Panc1 (cell line): Measurements from ENCODE around the gene GALNT16. TPM values are rescaled to one million over a fixed set of nuclear protein-coding genes. Genes with fewer than 3 reads are reported as not detected.

Experiments used
- ATAC-seq: fragments of 200-7000 bp; cut with Tn5 transposase; 2 replicates; pipeline ENCODE4 v1.9.1; 2020; ENCODE audit warnings: mild to moderate bottlenecking, moderate library complexity
- BruUV-seq: library from RNA; stranded (reverse); fragments of 400-500 nt; replicated peaks from 2 replicates; lab custom pipeline; 2021; lab: Mats Ljungman, UMichigan
- CTCF ChIA-PET: fragments of 300-600 bp; sonication (Branson Sonifier 250); formaldehyde crosslinking; loops from one replicate; lab custom pipeline; 2022; ENCODE audit warnings: antibody characterized with exemption; lab: Charles Lee
- POLR2A ChIA-PET: fragments of 300-600 bp; sonication (Branson Sonifier 250); formaldehyde crosslinking; loops from one replicate; lab custom pipeline; 2022; ENCODE audit warnings: antibody characterized with exemption; lab: Charles Lee
- DNase-seq: peaks from one replicate; pipeline ENCODE4 v3.0.0-alpha.2; 2010; ENCODE audit warnings: low read depth, low spot score
- H3K27ac ChIP-seq: 2 replicates; pipeline ENCODE4 v1.5.1; 2011; ENCODE audit warnings: mild to moderate bottlenecking, low read length, inconsistent platforms
- H3K27me3 ChIP-seq: fragments of 200-500 bp; sonication (Bioruptor generic); 2 replicates; pipeline ENCODE4 v1.6.0; 2014; ENCODE audit warnings: low read length, inconsistent platforms; ENCODE audit not compliant: control insufficient read depth, insufficient read depth
- H3K36me3 ChIP-seq: fragments of 200-500 bp; sonication (Bioruptor generic); 2 replicates; pipeline ENCODE4 v1.5.1; 2014; ENCODE audit warnings: inconsistent platforms, mild to moderate bottlenecking, low read length, moderate library complexity; ENCODE audit not compliant: control insufficient read depth, insufficient read depth
- H3K4me1 ChIP-seq: 2 replicates; pipeline ENCODE4 v1.5.1; 2011; ENCODE audit warnings: inconsistent platforms, mild to moderate bottlenecking, low read length, moderate library complexity; ENCODE audit not compliant: control insufficient read depth, insufficient read depth
- H3K4me3 ChIP-seq, 2 experiments: 2 replicates each; pipeline ENCODE4 v1.5.1; 2011 to 2012; ENCODE audit warnings: low read depth in 2 of 2, low read length in 2 of 2, mild to moderate bottlenecking in 2 of 2, inconsistent platforms in 1 of 2, moderate library complexity in 1 of 2
- H3K9me3 ChIP-seq: fragments of 200-500 bp; sonication (Bioruptor generic); 2 replicates; pipeline ENCODE4 v1.5.1; 2014; ENCODE audit warnings: low read depth, mild to moderate bottlenecking, inconsistent platforms, low read length, moderate library complexity; ENCODE audit not compliant: control insufficient read depth, insufficient read depth
- CTCF ChIP-seq: fragments of 450-650 bp; IDR thresholded peaks from 2 replicates; pipeline ENCODE4 v1.5.1; 2017; ENCODE audit warnings: mild to moderate bottlenecking
- POLR2AphosphoS5 ChIP-seq: IDR thresholded peaks from 2 replicates; pipeline ENCODE4 v1.6.1; 2012; ENCODE audit warnings: mild to moderate bottlenecking, low read depth, low read length, moderate library complexity
- SIN3A ChIP-seq: IDR thresholded peaks from 2 replicates; pipeline ENCODE4 v1.6.1; 2012; ENCODE audit warnings: low read depth, mild to moderate bottlenecking, low read length, moderate library complexity, borderline replicate concordance; ENCODE audit not compliant: insufficient read depth
- TCF7L2 ChIP-seq: IDR thresholded peaks from 2 replicates; pipeline ENCODE4 v1.6.1; 2011; ENCODE audit warnings: mild to moderate bottlenecking, low read depth, low read length, inconsistent platforms
- in situ Hi-C: cut with HindIII; loops from 2 replicates; pipeline ENCODE4 v1.10.0; 2016; ENCODE audit warnings: low sequenced_read_pairs, low pct_unique_long_range_greater_than_20kb
- intact Hi-C: fragments of 100-400 bp; cut with micrococcal nuclease; formaldehyde crosslinking; loops from one replicate; pipeline ENCODE4 v1.10.0; 2022; ENCODE audit not compliant: unreplicated experiment
- total RNA-seq: library from RNA; stranded (reverse); gene quantifications from one replicate; pipeline ENCODE4 v1.2.1, GENCODE V29; 2021; ENCODE audit not compliant: unreplicated experiment
- TF ChIP-seq, protein P1 (sequence below), 2 experiments: IDR thresholded peaks; 2 replicates each; pipeline ENCODE4 v1.6.1; 2011 to 2012; ENCODE audit warnings: low read depth in 2 of 2, control low read depth in 1 of 2, low read length in 1 of 2, mild to moderate bottlenecking in 1 of 2, moderate library complexity in 1 of 2; ENCODE audit not compliant: insufficient read depth in 1 of 2

The GALNT16 gene
- total RNA-seq, 1 experiment from 2014 or later, result 0.72 TPM

GRCh38 chr14:69268763-69269162 lies 8.8 kb downstream of the GALNT16 start:
- CTCF ChIA-PET, result no interaction called here
- no peak overlapping the region for H3K4me3 ChIP-seq
- in situ Hi-C loops (no loop called here), intact Hi-C loops (loop anchor here (10.0 kb wide), 1 partner anchor 76 kb away; no protein-coding TSS in a partner anchor)
- H3K27ac ChIP-seq, result no peak overlapping the region
- H3K4me1 ChIP-seq, result no peaks in the 10 kb centered on the region
- TF ChIP-seq, protein P1, sequence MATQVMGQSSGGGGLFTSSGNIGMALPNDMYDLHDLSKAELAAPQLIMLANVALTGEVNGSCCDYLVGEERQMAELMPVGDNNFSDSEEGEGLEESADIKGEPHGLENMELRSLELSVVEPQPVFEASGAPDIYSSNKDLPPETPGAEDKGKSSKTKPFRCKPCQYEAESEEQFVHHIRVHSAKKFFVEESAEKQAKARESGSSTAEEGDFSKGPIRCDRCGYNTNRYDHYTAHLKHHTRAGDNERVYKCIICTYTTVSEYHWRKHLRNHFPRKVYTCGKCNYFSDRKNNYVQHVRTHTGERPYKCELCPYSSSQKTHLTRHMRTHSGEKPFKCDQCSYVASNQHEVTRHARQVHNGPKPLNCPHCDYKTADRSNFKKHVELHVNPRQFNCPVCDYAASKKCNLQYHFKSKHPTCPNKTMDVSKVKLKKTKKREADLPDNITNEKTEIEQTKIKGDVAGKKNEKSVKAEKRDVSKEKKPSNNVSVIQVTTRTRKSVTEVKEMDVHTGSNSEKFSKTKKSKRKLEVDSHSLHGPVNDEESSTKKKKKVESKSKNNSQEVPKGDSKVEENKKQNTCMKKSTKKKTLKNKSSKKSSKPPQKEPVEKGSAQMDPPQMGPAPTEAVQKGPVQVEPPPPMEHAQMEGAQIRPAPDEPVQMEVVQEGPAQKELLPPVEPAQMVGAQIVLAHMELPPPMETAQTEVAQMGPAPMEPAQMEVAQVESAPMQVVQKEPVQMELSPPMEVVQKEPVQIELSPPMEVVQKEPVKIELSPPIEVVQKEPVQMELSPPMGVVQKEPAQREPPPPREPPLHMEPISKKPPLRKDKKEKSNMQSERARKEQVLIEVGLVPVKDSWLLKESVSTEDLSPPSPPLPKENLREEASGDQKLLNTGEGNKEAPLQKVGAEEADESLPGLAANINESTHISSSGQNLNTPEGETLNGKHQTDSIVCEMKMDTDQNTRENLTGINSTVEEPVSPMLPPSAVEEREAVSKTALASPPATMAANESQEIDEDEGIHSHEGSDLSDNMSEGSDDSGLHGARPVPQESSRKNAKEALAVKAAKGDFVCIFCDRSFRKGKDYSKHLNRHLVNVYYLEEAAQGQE (IDR thresholded peaks at IDR 0.05; ENCODE audit: insufficient read depth in 1 of 2, low read depth in 2 of 2, low read length in 1 of 2), result no peak
- TF ChIP-seq SIN3A, result no peak
- TF ChIP-seq CTCF, result no peak
- no peak for TF ChIP-seq TCF7L2
- no peak for TF ChIP-seq POLR2AphosphoS5
- H3K27me3 ChIP-seq, result no peaks in the 10 kb centered on the region
- H3K9me3 ChIP-seq, result no peaks in the 10 kb centered on the region
- DNase-seq (no peak), ATAC-seq (no peak)
- POLR2A ChIA-PET, result no interaction called here
- no peaks in the 10 kb centered on the region for H3K36me3 ChIP-seq
- no TSS peak for BruUV-seq

GRCh38 chr14:69269381-69269780 lies 9.4 kb downstream of the GALNT16 start:
- POLR2A ChIA-PET, result no interaction called here

More at GRCh38 chr14:69269381-69269780, 9.4 kb downstream of the GALNT16 start:
- H3K4me1 ChIP-seq, result no peaks in the 10 kb centered on the region
- ATAC-seq, result no peak
- TF ChIP-seq, protein P1 (IDR thresholded peaks at IDR 0.05; ENCODE audit: insufficient read depth in 1 of 2, low read depth in 2 of 2, low read length in 1 of 2), result no peak
- TF ChIP-seq TCF7L2, result no peak
- TF ChIP-seq CTCF, result no peak
- no peak for TF ChIP-seq SIN3A
- no peak for TF ChIP-seq POLR2AphosphoS5
- H3K9me3 ChIP-seq, result no peaks in the 10 kb centered on the region
- H3K27me3 ChIP-seq, result no peaks in the 10 kb centered on the region
- CTCF ChIA-PET, result no interaction called here
- H3K27ac ChIP-seq, result no peak overlapping the region
- intact Hi-C loops (loop anchor here (10.0 kb wide), 1 partner anchor 75 kb away; no protein-coding TSS in a partner anchor), in situ Hi-C loops (no loop called here)
- BruUV-seq, result no TSS peak
- no peak overlapping the region for H3K4me3 ChIP-seq
- no peak for DNase-seq
- no peaks in the 10 kb centered on the region for H3K36me3 ChIP-seq
